22Rv1 (cell line): Measurements from ENCODE around the gene GSTT4.

ENCODE experiments used
- CTCF ChIP-seq: fragments of 450-650 bp; IDR thresholded peaks from 2 replicates; pipeline ENCODE4 v1.5.1; 2017; ENCODE audit warnings: mild to moderate bottlenecking
- ZFX ChIP-seq: fragments of 450-650 bp; IDR thresholded peaks from 2 replicates; pipeline ENCODE4 v1.6.1; 2017; ENCODE audit warnings: antibody characterized with exemption, borderline replicate concordance

DNA sequence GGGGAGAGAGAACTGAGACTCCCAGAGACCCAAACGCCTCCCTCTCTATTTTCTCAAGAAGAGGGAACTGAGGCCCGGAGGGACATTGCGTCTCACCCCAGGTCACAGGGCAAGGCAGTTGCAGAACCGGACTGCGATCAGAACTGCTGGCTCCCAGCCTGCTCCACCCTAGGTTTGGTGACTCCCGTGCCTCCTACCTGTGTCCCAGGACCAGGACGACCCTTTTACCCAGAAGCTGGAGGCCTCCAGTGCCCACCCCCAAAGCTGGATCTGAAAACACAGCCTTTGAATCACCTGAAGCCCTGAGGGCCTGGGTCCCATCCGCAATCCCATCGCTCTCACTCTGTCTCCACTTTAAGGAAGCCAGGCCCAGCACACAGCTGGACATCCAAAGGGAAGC, 1.4 kb downstream of the GSTT4 start:
- TF ChIP-seq CTCF (no peak), ZFX (no peak)
